Measurements from ENCODE around the gene SARDH. TPM values are rescaled to one million over a fixed set of nuclear protein-coding genes. Genes with fewer than 3 reads are reported as not detected.

The SARDH gene
- total RNA-seq, 4 donors from 2014 or later, result 0.39 to 2.9 (median 0.59) TPM

GRCh38 chr9:133706307-133707050, 31.7 kb downstream of the SARDH start:
- Histone ChIP-seq H3K9me3 (no peaks in the 10 kb centered on the region), H3K4me3 (no peak overlapping the region), H3K4me1 (peaks cover 0 to 3% of the 10 kb centered on the region in 2 donors), H3K27me3 (peaks cover 8 to 26% (median 24%) of the 10 kb centered on the region in 3 donors), H3K36me3 (no peaks in the 10 kb centered on the region), H3K27ac (peak overlapping the region in 1 of 4 donors; percentile 60)
- in situ Hi-C loops (cut with MboI; ENCODE audit: low sequenced_read_pairs in 4 of 4) (no loop called here), intact Hi-C loops (cut with DNase I; ENCODE audit: low total_unique reads) (no loop called here)
- peak in 1 of 2 donors; percentile 23 for ATAC-seq
- peak in 1 of 2 donors; percentile 13 for DNase-seq
- TF ChIP-seq POLR2A (IDR thresholded peaks at IDR 0.05) (no peak), CTCF (IDR thresholded peaks at IDR 0.05 in 4 of 5, conservative IDR thresholded peaks at IDR 0.05 in 1 of 5) (no peak)

GRCh38 chr9:133705576-133705975, 32.6 kb downstream of the SARDH start:
- H3K27me3 ChIP-seq, result peaks cover 8 to 28% (median 25%) of the 10 kb centered on the region in 3 donors
- peaks cover 0 to 3% of the 10 kb centered on the region in 2 donors for H3K4me1 ChIP-seq
- no peaks in the 10 kb centered on the region for H3K36me3 ChIP-seq
- no peak for TF ChIP-seq POLR2A (IDR thresholded peaks at IDR 0.05)
- TF ChIP-seq CTCF (IDR thresholded peaks at IDR 0.05 in 4 of 5, conservative IDR thresholded peaks at IDR 0.05 in 1 of 5), result no peak
- no peak overlapping the region for H3K27ac ChIP-seq
- no peaks in the 10 kb centered on the region for H3K9me3 ChIP-seq
- in situ Hi-C loops (cut with MboI; ENCODE audit: low sequenced_read_pairs in 4 of 4), result no loop called here
- intact Hi-C loops (cut with DNase I; ENCODE audit: low total_unique reads), result no loop called here
- DNase-seq (peak in 1 of 2 donors; percentile 3), ATAC-seq (no peak)
- no peak overlapping the region for H3K4me3 ChIP-seq

GRCh38 chr9:133704711-133705181, 33.4 kb downstream of the SARDH start:
- Histone ChIP-seq H3K27me3 (peaks cover 8 to 28% (median 25%) of the 10 kb centered on the region in 3 donors), H3K4me1 (peaks cover 0 to 3% of the 10 kb centered on the region in 2 donors), H3K9me3 (no peaks in the 10 kb centered on the region), H3K4me3 (no peak overlapping the region), H3K27ac (no peak overlapping the region), H3K36me3 (no peaks in the 10 kb centered on the region)
- ATAC-seq, result no peak
- no peak for TF ChIP-seq POLR2A (IDR thresholded peaks at IDR 0.05)
- TF ChIP-seq CTCF (IDR thresholded peaks at IDR 0.05 in 4 of 5, conservative IDR thresholded peaks at IDR 0.05 in 1 of 5), result no peak
- peak in 1 of 2 donors; percentile 3 for DNase-seq
- intact Hi-C loops (cut with DNase I; ENCODE audit: low total_unique reads) (no loop called here), in situ Hi-C loops (cut with MboI; ENCODE audit: low sequenced_read_pairs in 4 of 4) (no loop called here)

- H3K27me3 ChIP-seq, result peaks cover 8 to 28% (median 25%) of the 10 kb centered on the region in 3 donors
These were observed 34.4 kb downstream of the SARDH start for GRCh38 chr9:133703591-133704399.

More at GRCh38 chr9:133703591-133704399, 34.4 kb downstream of the SARDH start:
- ATAC-seq (no peak), DNase-seq (peak in 1 of 2 donors; percentile 5)
- TF ChIP-seq POLR2A (IDR thresholded peaks at IDR 0.05) (no peak), CTCF (IDR thresholded peaks at IDR 0.05 in 4 of 5, conservative IDR thresholded peaks at IDR 0.05 in 1 of 5) (no peak)
- Histone ChIP-seq H3K4me3 (no peak overlapping the region), H3K27ac (no peak overlapping the region), H3K9me3 (no peaks in the 10 kb centered on the region), H3K4me1 (peaks cover 0 to 3% of the 10 kb centered on the region in 2 donors), H3K36me3 (no peaks in the 10 kb centered on the region)
- in situ Hi-C loops (cut with MboI; ENCODE audit: low sequenced_read_pairs in 4 of 4), result no loop called here
- intact Hi-C loops (cut with DNase I; ENCODE audit: low total_unique reads), result no loop called here
